Fibroblast of gingiva (primary cell): ENCODE data around the gene FOXP1.

Source experiments
- DNase-seq: peaks from one replicate; pipeline ENCODE4 v3.0.0-alpha.2; 2011; ENCODE audit warnings: low read depth

Gene FOXP1

GRCh38 chr3:71586810-71587242 lies 3.3 kb upstream of the FOXP1 start:
- DNase-seq, result no peak

DNA sequence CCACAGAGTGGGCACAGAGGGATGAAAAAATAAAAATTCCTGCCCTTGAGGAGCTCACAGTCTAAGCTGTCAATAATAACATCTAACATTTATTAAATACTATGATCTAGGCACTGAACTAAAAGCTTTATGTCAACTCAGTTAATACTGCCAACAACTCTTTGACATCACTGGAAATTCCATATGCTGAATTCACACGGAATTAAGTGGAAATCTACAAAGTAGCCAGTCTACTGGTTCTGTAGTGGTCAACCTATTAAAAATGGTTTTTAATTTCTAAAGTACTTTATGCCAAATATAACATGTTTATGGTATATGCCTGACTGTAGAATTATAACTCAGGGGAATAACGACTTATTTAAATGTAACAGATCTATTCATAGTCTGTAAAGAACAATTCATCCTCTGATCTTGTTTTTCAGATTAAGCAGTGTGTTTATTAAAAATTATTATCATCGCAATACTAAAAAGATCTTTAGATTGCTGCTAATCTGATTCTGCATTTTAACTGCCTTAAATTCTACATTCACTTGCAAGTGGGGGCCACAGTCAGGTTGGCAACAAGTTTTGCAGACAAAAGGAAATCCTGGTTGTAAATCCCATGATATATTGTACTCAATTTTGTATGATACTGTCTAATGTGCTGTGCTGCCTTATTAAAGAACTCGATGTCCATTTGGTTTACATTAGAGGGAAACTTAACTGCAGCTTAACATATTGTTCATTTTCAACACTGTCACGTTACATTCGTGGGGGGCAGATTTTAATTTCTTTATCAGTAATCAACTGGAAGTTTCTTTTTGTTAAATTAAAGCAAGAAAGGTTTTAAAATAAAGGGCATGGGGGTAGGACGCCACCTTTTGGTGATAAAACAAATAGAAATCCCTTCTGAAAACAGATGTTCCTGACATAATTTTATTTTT lies 2.6 kb upstream of the FOXP1 start:
- peak; percentile 38 for DNase-seq

GRCh38 chr3:71585131-71585530 lies 1.6 kb upstream of the FOXP1 start:
- no peak for DNase-seq

- no peak for DNase-seq
Observed at GRCh38 chr3:71584394-71585011, 975 bp upstream of the FOXP1 start.

GRCh38 chr3:71582612-71583565 lies 639 bp downstream of the FOXP1 start:
- DNase-seq, result no peak

GRCh38 chr3:71582036-71582611 lies 1.4 kb downstream of the FOXP1 start:
- peak; percentile 12 for DNase-seq

- no peak for DNase-seq
Observed at GRCh38 chr3:71581457-71582035, 2.0 kb downstream of the FOXP1 start.

- no peak for DNase-seq
Observed at GRCh38 chr3:71580636-71581456, 2.7 kb downstream of the FOXP1 start.

DNA sequence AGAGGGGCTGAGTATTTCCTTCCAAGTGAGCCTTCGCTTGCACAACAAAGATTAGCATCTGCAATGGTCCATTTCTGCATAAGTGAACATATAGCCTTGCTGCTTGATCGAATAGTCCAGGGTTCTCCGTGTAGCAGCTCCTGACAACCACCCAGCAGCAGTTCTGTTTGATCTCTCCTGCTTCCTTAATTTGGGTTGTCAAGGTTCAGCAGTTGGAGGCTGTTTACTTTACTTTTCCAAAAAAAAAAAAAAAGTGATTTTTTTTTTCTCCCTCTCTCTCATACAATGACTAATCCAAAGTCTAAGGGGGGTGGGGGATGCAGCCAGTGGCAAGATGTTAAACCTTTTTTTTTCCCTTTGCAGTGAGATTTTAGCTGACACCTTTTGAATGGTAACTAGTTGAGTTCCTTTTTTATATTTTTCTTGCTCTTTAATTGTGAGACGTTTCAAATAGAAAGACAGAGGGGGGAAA lies 3.6 kb downstream of the FOXP1 start:
- DNase-seq, result no peak

DNA sequence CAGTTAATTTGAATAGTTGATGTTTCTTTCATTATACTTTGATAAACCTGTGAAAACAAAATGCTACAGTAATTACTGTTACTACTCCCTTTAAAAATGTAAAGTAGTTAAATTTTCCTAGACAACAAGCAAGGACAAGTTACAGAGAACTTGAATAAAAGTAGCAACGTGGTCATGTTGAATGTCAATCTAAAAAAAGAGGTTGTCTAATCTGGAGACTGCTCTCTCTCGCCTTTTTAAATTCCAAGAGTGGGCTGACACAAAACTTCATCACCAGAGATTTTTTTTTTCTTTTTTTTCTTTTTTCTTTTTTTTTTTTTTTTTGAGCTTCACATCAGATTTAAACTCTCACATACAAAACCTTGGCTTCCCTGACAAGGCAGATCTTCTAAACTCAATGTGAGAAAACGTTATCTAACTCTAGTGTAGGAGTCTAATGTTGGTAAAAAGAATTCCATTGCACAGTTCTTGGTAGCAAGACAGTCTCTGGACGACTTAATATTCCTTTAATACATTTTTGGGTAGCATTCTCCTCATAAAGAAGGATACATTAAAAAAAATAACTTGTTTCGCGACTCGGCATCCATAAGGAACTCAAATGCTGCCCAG lies 4.1 kb downstream of the FOXP1 start:
- no peak for DNase-seq

DNA sequence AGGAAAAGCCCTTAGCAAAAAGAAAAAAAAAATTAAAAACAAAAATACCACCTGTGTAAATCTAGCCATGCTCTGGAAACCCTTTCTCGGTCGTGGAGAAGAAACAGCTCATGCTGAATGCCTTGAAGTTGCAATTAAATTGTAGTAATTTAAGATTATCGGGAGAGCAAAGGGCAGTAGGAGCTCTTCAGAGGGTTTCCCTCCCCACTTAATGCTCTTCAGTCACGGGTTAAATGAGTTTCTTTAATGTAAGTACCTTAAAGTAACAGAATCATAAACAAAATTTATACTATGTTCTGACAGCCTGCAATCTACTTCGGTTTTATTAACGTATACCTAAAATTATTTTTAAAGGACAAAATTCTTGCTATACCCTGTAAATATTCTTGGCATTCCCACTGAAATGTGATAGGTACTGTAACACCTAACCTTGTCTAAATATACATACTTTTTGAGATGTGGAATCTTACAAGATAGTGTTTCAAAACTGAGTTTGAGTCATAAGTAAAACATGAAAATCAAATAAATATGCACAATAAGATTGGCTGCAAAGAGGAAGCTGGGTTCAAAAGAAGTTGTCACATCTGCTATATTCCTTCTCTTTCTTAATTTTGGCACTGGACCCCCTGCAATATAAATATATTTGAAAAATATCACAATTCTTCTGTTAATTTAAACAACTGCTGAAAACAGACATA lies 5.3 kb downstream of the FOXP1 start:
- DNase-seq, result no peak

- DNase-seq, result no peak
Observed at GRCh38 chr3:71577011-71577410, 6.5 kb downstream of the FOXP1 start.

DNA sequence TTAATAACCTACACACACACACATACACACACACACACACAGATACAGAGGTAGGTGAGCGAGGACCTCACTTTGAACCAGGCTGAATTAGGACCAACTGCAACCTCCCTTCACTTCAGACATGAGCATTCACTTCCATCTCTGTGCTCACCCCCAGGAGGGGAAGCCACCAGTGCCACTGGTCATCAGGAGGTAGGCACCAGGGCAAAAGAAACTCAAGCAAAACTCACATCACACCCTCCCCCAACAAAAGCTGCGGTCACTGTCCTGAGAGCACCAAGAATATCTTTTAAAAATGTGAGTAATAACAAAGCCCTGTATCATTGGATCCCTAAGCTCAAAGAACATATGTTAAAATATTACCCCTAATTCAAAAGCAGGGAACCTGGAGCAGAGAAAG lies 8.1 kb downstream of the FOXP1 start:
- no peak for DNase-seq

GRCh38 chr3:71573181-71573580 lies 10.3 kb downstream of the FOXP1 start:
- no peak for DNase-seq

- no peak for DNase-seq
Observed at GRCh38 chr3:71570546-71570945, 13.0 kb downstream of the FOXP1 start.

GRCh38 chr3:71568207-71568606 lies 15.3 kb downstream of the FOXP1 start:
- DNase-seq, result no peak

GRCh38 chr3:71566776-71567175 lies 16.8 kb downstream of the FOXP1 start:
- DNase-seq, result no peak

DNA sequence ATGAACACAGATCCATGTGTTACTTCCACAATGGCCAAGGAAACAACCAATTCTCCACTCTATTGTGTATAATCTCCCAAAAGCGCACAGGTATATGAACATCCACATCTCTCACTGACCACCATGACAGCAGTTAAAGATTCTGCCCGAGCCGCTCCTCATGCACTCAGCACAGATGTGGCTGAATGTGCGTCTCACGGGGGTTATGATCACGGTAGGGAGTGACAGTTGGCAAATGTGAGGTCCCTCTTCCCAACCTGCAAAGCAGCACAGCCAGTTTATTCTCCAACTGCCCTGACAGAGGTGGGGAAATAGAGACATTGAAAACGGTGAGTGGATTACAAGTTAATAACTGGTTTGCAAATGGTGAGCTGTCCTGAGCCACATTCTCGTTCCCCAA lies 17.6 kb downstream of the FOXP1 start:
- DNase-seq, result no peak

GRCh38 chr3:71565316-71565715 lies 18.2 kb downstream of the FOXP1 start:
- no peak for DNase-seq

DNA sequence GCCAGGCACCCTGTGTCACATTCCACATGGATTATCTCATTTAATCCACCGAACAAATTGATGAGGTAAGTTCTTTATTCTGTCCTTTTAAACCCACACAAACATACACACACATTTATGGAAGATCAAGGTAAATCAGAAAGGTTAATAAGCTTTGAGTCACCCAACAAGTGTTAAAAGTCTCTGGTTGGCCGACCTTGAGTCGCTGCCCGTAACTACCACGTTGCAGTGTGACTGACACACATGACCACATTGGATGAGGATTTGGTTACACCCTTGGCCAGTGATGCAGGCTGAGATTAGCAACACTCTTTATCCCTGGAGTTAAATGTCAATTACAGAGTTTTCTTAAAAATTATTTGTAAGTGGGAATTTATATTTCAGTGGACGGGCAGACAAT lies 19.2 kb downstream of the FOXP1 start:
- no peak for DNase-seq
